GM12875 (cell line): ENCODE data around the gene EZH2.

Source experiments
- H3K4me3 ChIP-seq: one replicate; pipeline ENCODE4 v1.5.1; 2011; ENCODE audit warnings: low read depth, low read length, control low read depth
- TF ChIP-seq, protein P1 (sequence below): IDR thresholded peaks from 2 replicates; pipeline ENCODE4 v1.5.1; 2011; ENCODE audit warnings: low read depth, mild to moderate bottlenecking, control low read depth, inconsistent platforms, low read length, moderate library complexity, borderline replicate concordance; ENCODE audit not compliant: insufficient read depth

Gene EZH2

DNA sequence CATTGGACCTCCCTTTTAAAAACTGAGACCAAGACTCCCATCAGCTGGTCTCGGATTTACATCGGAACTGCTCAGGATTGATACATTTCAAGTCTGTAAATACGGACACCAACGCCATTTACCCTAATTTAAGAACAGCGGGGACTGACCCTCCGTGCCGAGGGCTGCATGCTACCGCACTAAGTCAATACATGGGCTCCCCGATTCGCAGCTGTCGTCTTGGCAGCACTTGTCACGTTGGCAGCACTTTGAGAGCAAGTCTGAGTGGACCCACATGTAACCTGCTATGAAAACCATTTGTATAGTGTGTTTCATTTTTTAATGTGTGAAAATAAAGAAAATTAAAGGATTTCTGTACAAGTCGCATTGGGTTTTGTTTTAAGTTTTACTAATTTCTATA is 83.4 kb downstream of the EZH2 start:
- H3K4me3 ChIP-seq: no peak overlapping the region

DNA sequence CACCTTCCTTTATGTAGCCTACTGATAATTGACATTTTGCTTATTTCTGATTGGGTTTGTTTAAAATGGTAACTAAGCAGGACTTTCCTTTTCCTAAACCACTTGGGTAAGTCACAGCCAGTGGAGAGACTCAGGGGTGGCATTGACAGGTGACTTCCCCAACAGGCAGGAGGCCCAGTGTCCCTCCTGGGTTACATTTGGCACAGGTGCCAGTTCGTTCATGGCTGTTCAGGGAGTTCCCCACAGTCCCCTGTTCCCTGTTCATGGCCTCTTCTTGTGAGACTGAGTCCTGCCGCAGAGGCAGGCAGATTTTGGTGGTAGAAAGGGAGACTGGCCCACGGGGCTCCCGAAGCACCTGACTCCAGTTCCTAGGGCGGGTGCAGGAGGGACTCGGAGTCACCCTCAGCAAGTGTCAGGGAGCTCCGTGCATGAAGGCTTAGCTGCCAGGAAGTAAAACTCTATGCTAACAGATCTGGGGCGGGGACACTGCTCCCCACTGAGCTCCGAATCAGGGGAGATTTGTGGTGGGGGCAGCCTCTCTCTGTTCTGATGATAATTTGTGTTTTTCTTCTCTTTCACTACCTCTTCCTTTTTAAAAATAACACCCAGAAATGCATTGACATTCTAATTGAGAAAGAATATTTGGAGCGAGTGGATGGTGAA is 84.1 kb downstream of the EZH2 start:
- no peak overlapping the region for H3K4me3 ChIP-seq

More for the DNA sequence above, 83.4 kb downstream of the EZH2 start:
- TF ChIP-seq, protein P1, sequence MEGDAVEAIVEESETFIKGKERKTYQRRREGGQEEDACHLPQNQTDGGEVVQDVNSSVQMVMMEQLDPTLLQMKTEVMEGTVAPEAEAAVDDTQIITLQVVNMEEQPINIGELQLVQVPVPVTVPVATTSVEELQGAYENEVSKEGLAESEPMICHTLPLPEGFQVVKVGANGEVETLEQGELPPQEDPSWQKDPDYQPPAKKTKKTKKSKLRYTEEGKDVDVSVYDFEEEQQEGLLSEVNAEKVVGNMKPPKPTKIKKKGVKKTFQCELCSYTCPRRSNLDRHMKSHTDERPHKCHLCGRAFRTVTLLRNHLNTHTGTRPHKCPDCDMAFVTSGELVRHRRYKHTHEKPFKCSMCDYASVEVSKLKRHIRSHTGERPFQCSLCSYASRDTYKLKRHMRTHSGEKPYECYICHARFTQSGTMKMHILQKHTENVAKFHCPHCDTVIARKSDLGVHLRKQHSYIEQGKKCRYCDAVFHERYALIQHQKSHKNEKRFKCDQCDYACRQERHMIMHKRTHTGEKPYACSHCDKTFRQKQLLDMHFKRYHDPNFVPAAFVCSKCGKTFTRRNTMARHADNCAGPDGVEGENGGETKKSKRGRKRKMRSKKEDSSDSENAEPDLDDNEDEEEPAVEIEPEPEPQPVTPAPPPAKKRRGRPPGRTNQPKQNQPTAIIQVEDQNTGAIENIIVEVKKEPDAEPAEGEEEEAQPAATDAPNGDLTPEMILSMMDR: no peak

DNA sequence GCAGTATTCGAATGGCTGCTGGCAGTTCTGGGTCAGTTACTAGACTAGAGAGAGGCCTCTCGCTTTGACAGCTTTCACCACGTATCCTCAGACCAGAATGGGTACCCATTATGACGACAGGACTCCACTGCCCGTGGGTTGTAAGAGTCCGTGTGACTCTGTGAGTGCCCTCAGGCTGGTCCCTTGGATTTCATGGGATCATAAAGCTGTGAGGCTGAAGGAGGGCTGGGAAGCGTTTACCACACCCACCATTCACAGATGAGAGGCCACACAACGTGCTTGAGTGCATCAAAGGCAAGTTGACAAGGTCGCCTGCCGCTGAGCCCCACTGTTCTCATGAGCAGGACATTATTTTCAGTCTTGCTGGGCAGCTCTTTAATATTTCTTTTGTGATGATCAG is 87.2 kb downstream of the EZH2 start:
- H3K4me3 ChIP-seq: no peak overlapping the region
- TF ChIP-seq, protein P1: no peak

More for the DNA sequence above, 84.1 kb downstream of the EZH2 start:
- TF ChIP-seq, protein P1: no peak

DNA sequence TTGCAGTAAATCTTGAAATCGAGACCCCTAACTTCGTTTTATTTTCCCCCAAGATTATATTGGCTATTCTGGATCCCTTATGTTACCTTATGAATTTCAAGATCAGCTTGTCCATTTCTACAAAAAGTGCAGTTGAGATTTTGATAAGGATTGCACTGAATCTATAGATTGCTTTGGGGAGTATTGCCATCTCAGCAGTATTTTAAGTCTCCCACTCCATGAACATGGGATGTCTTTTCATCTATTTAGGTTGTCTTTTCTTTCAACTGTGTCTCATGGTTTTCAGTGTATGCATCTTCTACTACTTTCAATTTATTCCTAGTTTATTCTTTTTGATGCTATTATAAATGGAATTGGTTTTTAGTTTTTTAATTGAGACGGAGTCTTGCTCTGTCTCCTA is 89.6 kb downstream of the EZH2 start:
- H3K4me3 ChIP-seq: no peak overlapping the region
- TF ChIP-seq, protein P1: no peak

DNA sequence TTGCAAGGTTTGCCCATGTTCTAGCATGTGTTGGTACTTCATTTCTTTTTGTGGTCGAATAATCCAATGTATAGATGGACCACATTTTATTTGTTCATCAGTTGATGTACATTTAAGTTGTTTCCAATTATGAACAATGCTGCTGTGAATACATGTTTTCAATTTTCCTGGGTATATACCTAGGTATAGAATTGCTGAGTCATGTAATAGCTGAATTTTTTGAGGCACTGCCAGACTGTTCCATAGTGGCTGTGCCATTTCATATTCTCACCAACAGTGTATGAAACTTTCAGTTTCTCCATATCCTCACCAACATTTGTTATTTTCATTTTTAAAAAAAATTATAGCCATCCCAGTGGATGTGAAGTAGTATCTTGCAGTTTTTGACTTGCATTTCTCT is 90.5 kb downstream of the EZH2 start:
- H3K4me3 ChIP-seq: no peak overlapping the region
- TF ChIP-seq, protein P1: no peak

DNA sequence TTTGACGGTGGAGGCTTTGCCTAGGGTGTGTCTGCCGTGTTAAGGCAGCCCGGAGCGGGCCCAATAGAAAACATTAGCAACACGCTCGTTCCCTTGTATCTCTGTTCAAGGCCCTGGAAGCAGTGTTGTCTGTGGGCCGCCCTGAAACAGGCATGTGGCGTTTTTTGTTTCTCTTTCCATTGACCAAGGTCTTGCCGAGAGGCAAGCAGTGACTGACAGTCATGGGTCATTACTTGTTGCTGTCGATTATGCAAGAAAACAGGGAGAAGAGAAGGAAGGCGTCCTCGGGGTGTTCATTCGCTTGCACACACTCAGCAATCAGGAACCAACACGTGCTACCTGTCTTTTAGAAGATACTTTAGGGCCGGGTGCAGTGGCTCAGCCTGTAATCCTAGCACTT is 92.5 kb downstream of the EZH2 start:
- TF ChIP-seq, protein P1: no peak
- H3K4me3 ChIP-seq: no peak overlapping the region

DNA sequence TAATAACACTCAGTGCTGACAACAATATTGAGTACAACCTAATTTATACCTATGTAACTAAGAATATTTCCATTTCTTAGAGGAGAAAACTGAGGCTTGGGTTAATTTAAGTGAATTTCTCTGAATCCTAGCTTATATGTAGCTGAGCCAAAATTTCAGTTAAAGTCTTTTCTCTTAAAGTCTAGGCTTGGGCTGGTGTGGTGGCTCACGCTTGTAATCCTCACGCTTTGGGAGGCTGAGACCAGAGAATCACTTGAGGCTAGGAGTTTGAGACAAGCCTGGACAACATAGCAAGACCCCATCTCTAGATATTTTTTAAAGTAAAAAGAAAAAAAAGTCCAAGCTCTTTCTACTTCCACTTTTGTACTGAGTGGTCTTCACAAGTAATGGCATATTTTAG is 93.2 kb downstream of the EZH2 start:
- TF ChIP-seq, protein P1: no peak
- H3K4me3 ChIP-seq: no peak overlapping the region
